Smooth muscle cell of the umbilical artery (primary cell): ENCODE results near the gene IP6K2. TPM values are rescaled to one million over a fixed set of nuclear protein-coding genes. Genes with fewer than 3 reads are reported as not detected.

Experiments
- total RNA-seq: library from RNA; depleted of rRNA; stranded (reverse); fragments of >200 nt; gene quantifications from 2 replicates; pipeline ENCODE4 v1.2.3, GENCODE V29; 2014

IP6K2 gene, protein sequence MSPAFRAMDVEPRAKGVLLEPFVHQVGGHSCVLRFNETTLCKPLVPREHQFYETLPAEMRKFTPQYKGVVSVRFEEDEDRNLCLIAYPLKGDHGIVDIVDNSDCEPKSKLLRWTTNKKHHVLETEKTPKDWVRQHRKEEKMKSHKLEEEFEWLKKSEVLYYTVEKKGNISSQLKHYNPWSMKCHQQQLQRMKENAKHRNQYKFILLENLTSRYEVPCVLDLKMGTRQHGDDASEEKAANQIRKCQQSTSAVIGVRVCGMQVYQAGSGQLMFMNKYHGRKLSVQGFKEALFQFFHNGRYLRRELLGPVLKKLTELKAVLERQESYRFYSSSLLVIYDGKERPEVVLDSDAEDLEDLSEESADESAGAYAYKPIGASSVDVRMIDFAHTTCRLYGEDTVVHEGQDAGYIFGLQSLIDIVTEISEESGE
- total RNA-seq, result 40.1 and 52.0 TPM in 2 replicates

DNA sequence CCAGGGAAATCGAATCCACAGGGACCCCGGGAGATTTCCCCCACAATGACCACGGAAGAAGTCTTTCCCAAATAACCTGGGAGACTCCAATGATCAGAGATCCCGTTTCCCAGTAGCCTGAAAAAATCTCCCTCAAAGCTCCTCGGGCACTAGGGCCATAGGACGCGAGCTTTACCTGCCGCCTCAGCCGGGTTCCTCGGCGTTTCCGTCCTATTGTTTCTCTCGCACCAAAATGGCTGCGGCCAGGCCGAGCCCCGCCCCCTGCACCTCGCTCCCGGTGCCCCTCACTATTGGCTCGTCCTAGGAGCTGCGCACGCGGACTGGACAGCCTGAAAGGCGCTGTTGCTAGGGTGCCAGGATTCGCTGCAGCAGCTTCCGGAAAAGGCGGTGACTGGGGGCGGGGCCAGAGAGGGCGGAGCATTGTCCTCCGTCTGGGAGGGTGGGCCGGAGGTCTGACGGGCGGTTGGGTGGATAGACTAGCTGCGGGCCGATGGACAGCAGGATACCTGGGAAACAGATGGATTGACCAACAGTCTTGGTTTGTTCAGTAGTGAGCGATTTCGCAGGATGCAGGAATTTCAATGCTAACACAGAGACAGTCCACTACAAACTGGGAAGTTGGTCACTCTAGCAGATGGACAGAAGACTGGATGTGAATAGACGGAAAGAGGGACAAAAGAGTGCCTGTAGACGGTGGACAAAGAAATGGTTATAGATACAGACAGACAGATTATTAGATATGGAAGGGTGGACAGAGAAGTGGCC is at the start of gene IP6K2:
Gene IP6K2 (minus strand): TSS at position 240 of the 765 bp plus-strand sequence. CDS start 21,930 bp downstream, outside the sequence.

GRCh38 chr3:48685603-48686511 is 31.2 kb downstream of the IP6K2 start, which contains the start of gene NCKIPSD:
Gene NCKIPSD, minus strand, starts transcription at chr3:48685915. Its CDS starts 108 bp downstream, at chr3:48685807.

GRCh38 chr3:48662753-48663488 is 54.1 kb downstream of the IP6K2 start, which contains the start of gene CELSR3:
Gene CELSR3, minus strand, starts transcription at chr3:48662886. Its CDS starts 252 bp downstream, at chr3:48662634.

Other genes with a start within 250 kb of the IP6K2 start
- 103 and 130 TPM in 2 replicates for gene SHISA5, start 213.0 kb downstream of the IP6K2 start, total RNA-seq
- gene PFKFB4, start 160.4 kb downstream of the IP6K2 start, total RNA-seq, result 44.6 and 46.0 TPM in 2 replicates
- gene UCN2, start 153.4 kb downstream of the IP6K2 start, total RNA-seq, result 2.1 and 2.3 TPM in 2 replicates
- 52.0 and 55.2 TPM in 2 replicates for gene COL7A1, start 121.9 kb downstream of the IP6K2 start, total RNA-seq
- gene UQCRC1, start 107.6 kb downstream of the IP6K2 start, total RNA-seq, result 276 and 300 TPM in 2 replicates
- gene TMEM89, start 95.5 kb downstream of the IP6K2 start, total RNA-seq, result not detected in 2 replicates
- gene SLC26A6, start 81.8 kb downstream of the IP6K2 start, total RNA-seq, result 19.0 and 22.9 TPM in 2 replicates
- 0.89 and 3.1 TPM in 2 replicates for gene CELSR3, start 54.3 kb downstream of the IP6K2 start, total RNA-seq
- 10.1 and 16.5 TPM in 2 replicates for gene NCKIPSD, start 31.3 kb downstream of the IP6K2 start, total RNA-seq
- gene PRKAR2A, start 130.7 kb upstream of the IP6K2 start, total RNA-seq, result 35.0 and 46.6 TPM in 2 replicates
- gene SLC25A20, start 181.7 kb upstream of the IP6K2 start, total RNA-seq, result 21.6 and 31.8 TPM in 2 replicates
- 65.9 and 78.8 TPM in 2 replicates for gene ARIH2, start 201.6 kb upstream of the IP6K2 start, total RNA-seq